IMR-90 (cell line): ENCODE data around the gene BMERB1. TPM values are rescaled to one million over a fixed set of nuclear protein-coding genes. Genes with fewer than 3 reads are reported as not detected.

Experiments used
- ATAC-seq: fragments of 200-7000 bp; cut with Tn5 transposase; 2 replicates; pipeline ENCODE4 v1.9.1; 2020; ENCODE audit warnings: low read depth, mild to moderate bottlenecking, moderate library complexity
- BruUV-seq: library from RNA; stranded (reverse); fragments of 400-500 nt; replicated peaks from 2 replicates; lab custom pipeline; 2021; lab: Mats Ljungman, UMichigan
- CTCF ChIA-PET: fragments of 300-600 bp; formaldehyde crosslinking; extraction: SDS; loops from one replicate; lab custom pipeline; 2021; ENCODE audit warnings: antibody characterized with exemption; lab: Yijun Ruan, JAX
- POLR2A ChIA-PET: fragments of 300-600 bp; sonication (Branson Sonifier 250); formaldehyde crosslinking; loops from one replicate; lab custom pipeline; 2022; ENCODE audit warnings: antibody characterized with exemption; ENCODE audit not compliant: unreplicated experiment; lab: Charles Lee
- DNase-seq: peaks from one replicate; pipeline ENCODE4 v3.0.0; 2013
- H2AFZ ChIP-seq: replicated peaks from 2 replicates; pipeline ENCODE3; 2013; ENCODE audit warnings: low read length, mild to moderate bottlenecking; ENCODE audit not compliant: poor library complexity
- H2AK5ac ChIP-seq: 2 replicates; pipeline ENCODE4 v1.6.1; 2013; ENCODE audit warnings: low read depth, low read length, inconsistent platforms
- H2AK9ac ChIP-seq: replicated peaks from 2 replicates; pipeline ENCODE3; 2013; ENCODE audit warnings: mild to moderate bottlenecking, low read depth, low read length, moderate library complexity; ENCODE audit not compliant: poor library complexity
- H2BK120ac ChIP-seq: 2 replicates; pipeline ENCODE4 v1.6.1; 2013; ENCODE audit warnings: low read depth, low read length, inconsistent platforms
- H2BK15ac ChIP-seq: 3 replicates; pipeline ENCODE4 v1.6.1; 2013; ENCODE audit warnings: low read depth, low read length, inconsistent platforms
- H2BK20ac ChIP-seq: 2 replicates; pipeline ENCODE4 v1.6.1; 2013; ENCODE audit warnings: low read depth, mild to moderate bottlenecking, inconsistent platforms, low read length, moderate library complexity
- H2BK5ac ChIP-seq: 2 replicates; pipeline ENCODE4 v1.6.1; 2013; ENCODE audit warnings: mild to moderate bottlenecking, low read depth, low read length, inconsistent platforms; ENCODE audit not compliant: poor library complexity, severe bottlenecking
- H3K14ac ChIP-seq: replicated peaks from 2 replicates; pipeline ENCODE4 v1.6.1; 2013; ENCODE audit warnings: low read depth, low read length, inconsistent platforms
- H3K18ac ChIP-seq: 2 replicates; pipeline ENCODE4 v1.6.1; 2013; ENCODE audit warnings: low read depth, low read length, control low read depth
- H3K23ac ChIP-seq: 2 replicates; pipeline ENCODE4 v1.6.1; 2013; ENCODE audit warnings: low read depth, low read length, inconsistent platforms
- H3K27ac ChIP-seq: 2 replicates; pipeline ENCODE4 v1.5.1; 2013; ENCODE audit warnings: mild to moderate bottlenecking, control low read depth, low read length; ENCODE audit not compliant: insufficient read depth
- H3K27me3 ChIP-seq: 2 replicates; pipeline ENCODE4 v1.6.1; 2013; ENCODE audit warnings: low read length; ENCODE audit not compliant: control insufficient read depth, insufficient read depth
- H3K36me3 ChIP-seq: 2 replicates; pipeline ENCODE4 v1.6.1; 2013; ENCODE audit warnings: low read length, mixed read lengths; ENCODE audit not compliant: control insufficient read depth, insufficient read depth
- H3K4ac ChIP-seq: 2 replicates; pipeline ENCODE4 v1.6.1; 2013; ENCODE audit warnings: low read depth, low read length, inconsistent platforms
- H3K4me1 ChIP-seq: 2 replicates; pipeline ENCODE4 v1.6.1; 2013; ENCODE audit warnings: low read length, mixed read lengths; ENCODE audit not compliant: control insufficient read depth, insufficient read depth
- H3K4me2 ChIP-seq: 2 replicates; pipeline ENCODE4 v1.6.1; 2013; ENCODE audit warnings: low read depth, mild to moderate bottlenecking, control low read depth, low read length, moderate library complexity
- H3K4me3 ChIP-seq: 2 replicates; pipeline ENCODE4 v1.5.1; 2013; ENCODE audit warnings: low read depth, mild to moderate bottlenecking, control low read depth, low read length, moderate library complexity; ENCODE audit not compliant: insufficient read depth
- H3K56ac ChIP-seq: 2 replicates; pipeline ENCODE4 v1.6.1; 2013; ENCODE audit warnings: low read length, inconsistent platforms; ENCODE audit not compliant: insufficient read depth; ENCODE audit errors: extremely low read depth
- H3K79me1 ChIP-seq, 2 experiments: 2 replicates each; pipeline ENCODE4 v1.6.1; 2013; ENCODE audit warnings: low read length in 2 of 2, inconsistent platforms in 1 of 2, low read depth in 1 of 2
- H3K9ac ChIP-seq: 2 replicates; pipeline ENCODE4 v1.6.1; 2013; ENCODE audit warnings: low read depth, low read length, control low read depth
- H3K9me1 ChIP-seq: 2 replicates; pipeline ENCODE4 v1.6.1; 2013; ENCODE audit warnings: low read length, inconsistent platforms; ENCODE audit not compliant: insufficient read depth
- H3K9me3 ChIP-seq: 2 replicates; pipeline ENCODE4 v1.6.1; 2013; ENCODE audit warnings: low read length; ENCODE audit not compliant: control insufficient read depth, insufficient read depth
- H4K20me1 ChIP-seq: 2 replicates; pipeline ENCODE4 v1.6.1; 2013; ENCODE audit warnings: low read length, inconsistent platforms; ENCODE audit not compliant: insufficient read depth
- H4K5ac ChIP-seq: 2 replicates; pipeline ENCODE4 v1.6.1; 2013; ENCODE audit warnings: mild to moderate bottlenecking, low read depth, low read length, control low read depth
- H4K8ac ChIP-seq, 2 experiments: 2 replicates each; pipeline ENCODE4 v1.6.1; 2013; ENCODE audit warnings: low read depth in 2 of 2, low read length in 2 of 2, control low read depth in 1 of 2, inconsistent platforms in 1 of 2
- H4K91ac ChIP-seq: 2 replicates; pipeline ENCODE4 v1.6.1; 2013; ENCODE audit warnings: low read depth, low read length, inconsistent platforms; ENCODE audit not compliant: insufficient read depth
- CEBPB ChIP-seq: IDR thresholded peaks from 2 replicates; pipeline ENCODE4 v1.6.1; 2012; ENCODE audit warnings: low read depth, low read length, improper control_type of control experiment
- CHD1 ChIP-seq: IDR thresholded peaks from 2 replicates; pipeline ENCODE4 v1.6.1; 2012; ENCODE audit warnings: low read depth, low read length, improper control_type of control experiment
- FOS ChIP-seq: fragments of 150-350 bp; IDR thresholded peaks from 2 replicates; pipeline ENCODE4 v1.6.1; 2016; ENCODE audit warnings: low read depth, low read length
- MAZ ChIP-seq: IDR thresholded peaks from 2 replicates; pipeline ENCODE4 v1.6.1; 2012; ENCODE audit warnings: low read depth, mild to moderate bottlenecking, low read length, improper control_type of control experiment, moderate library complexity, borderline replicate concordance
- RFX5 ChIP-seq: IDR thresholded peaks from 2 replicates; pipeline ENCODE4 v1.8.0; 2012; ENCODE audit warnings: low read depth, mild to moderate bottlenecking, low read length, moderate library complexity
- WGBS, 2 experiments: methylation state at CpG; one replicate each; pipeline versions ENCODE4 v1.1.5 to v1.1.7; 2013; ENCODE audit warnings: missing lambda C conversion rate in 2 of 2; ENCODE audit not compliant: insufficient read length in 1 of 2; ENCODE audit errors: extremely low coverage in 2 of 2; 5-methylcytosine and 5-hydroxymethylcytosine counted together
- dilution Hi-C: fragments of 300-500 bp; cut with HindIII; formaldehyde crosslinking; loops from one replicate; pipeline ENCODE4 v1.14.3; 2018; ENCODE audit warnings: low sequenced_read_pairs; ENCODE audit not compliant: unreplicated experiment
- in situ Hi-C: fragments of 300-500 bp; cut with MboI; formaldehyde crosslinking; loops from 3 replicates; pipeline ENCODE4 v1.14.3; 2019; ENCODE audit warnings: low sequenced_read_pairs, inconsistent platforms, mixed read lengths
- intact Hi-C: fragments of 100-400 bp; cut with micrococcal nuclease; formaldehyde crosslinking; loops from 2 replicates; pipeline ENCODE4 v1.10.0; 2022
- polyA plus RNA-seq, 3 experiments: library from polyadenylated mRNA; depleted of rRNA; stranded (reverse); fragments of >200 nt; gene quantifications; 2 replicates each; pipeline ENCODE4 v1.2.3, GENCODE V29; 2012; ENCODE audit warnings: low replicate concordance in 1 of 3
- total RNA-seq: library from RNA; depleted of rRNA; stranded (reverse); fragments of >200 nt; gene quantifications from 2 replicates; pipeline ENCODE4 v1.2.3, GENCODE V29; 2012

BMERB1 gene
- total and polyA plus RNA-seq, 2 of the 4 experiments (the other 2 are of a cell fraction), result 22.6 to 32.9 TPM

DNA sequence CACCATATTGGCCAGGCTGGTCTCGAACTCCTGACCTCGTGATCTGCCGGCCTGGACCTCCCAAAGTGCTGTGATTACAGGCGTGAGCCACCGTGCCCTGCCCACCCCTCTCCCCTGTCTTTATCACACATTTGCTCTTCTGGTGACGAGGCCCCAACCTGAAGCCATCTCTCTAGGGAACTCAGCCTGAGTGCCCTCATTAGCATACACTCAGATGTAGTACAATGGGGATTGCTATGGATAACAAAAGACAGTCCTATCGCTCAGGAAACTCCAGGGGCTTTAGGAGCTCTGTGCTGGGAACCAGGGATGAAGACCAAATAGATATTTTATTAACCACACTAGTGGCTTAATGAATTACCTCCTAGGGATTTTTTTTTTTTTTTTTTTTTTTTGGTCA lies 107.9 kb downstream of the BMERB1 start:
- Histone ChIP-seq H3K23ac (no peak overlapping the region), H3K79me1 (peaks cover 0 to 7% of the 10 kb centered on the region in 2 experiments; a peak in 2 of 4 replicates), H3K27me3 (no peaks in the 10 kb centered on the region), H2AFZ (no peak overlapping the region), H3K4me3 (no peak overlapping the region), H3K18ac (no peak overlapping the region), H3K4ac (no peak overlapping the region), H4K8ac (no peak overlapping the region), H3K36me3 (no peaks in the 10 kb centered on the region), H2BK120ac (no peak overlapping the region), H3K14ac (no peak overlapping the region), H2BK15ac (no peak overlapping the region), H2BK5ac (no peak overlapping the region), H3K4me2 (no peak overlapping the region), H3K4me1 (0 out of 2 replicates have a peak, but pooled peaks cover 1% of the 10 kb centered on the region), H2AK5ac (no peak overlapping the region), H3K56ac (no peak overlapping the region), H4K20me1 (no peaks in the 10 kb centered on the region; the same call in 1 of the 2 replicates), H3K27ac (no peak overlapping the region), H3K9ac (no peak overlapping the region), H2AK9ac (no peak overlapping the region), H4K5ac (no peak overlapping the region), H3K9me3 (peaks cover 4% of the 10 kb centered on the region; the same call in 1 of the 2 replicates), H2BK20ac (no peak overlapping the region), H3K9me1 (no peaks in the 10 kb centered on the region), H4K91ac (no peak overlapping the region)
- TF ChIP-seq MAZ, result no peak
- no peak for TF ChIP-seq RFX5
- TF ChIP-seq CEBPB, result no peak
- no peak for TF ChIP-seq CHD1
- TF ChIP-seq FOS, result no peak
- in situ Hi-C loops, result no loop called here
- ATAC-seq (no peak), DNase-seq (no peak)
- CTCF ChIA-PET, result no interaction called here
- intact Hi-C loops, result no loop called here
- dilution Hi-C loops, result no loop called here
- POLR2A ChIA-PET, result no interaction called here
- BruUV-seq, result no TSS peak
- no CpG with 5 or more reads among the region's 7 CpGs for WGBS, 2 experiments
